ENCODE results near the gene TRIM29. TPM values are rescaled to one million over a fixed set of nuclear protein-coding genes. Genes with fewer than 3 reads are reported as not detected.

Gene TRIM29, protein sequence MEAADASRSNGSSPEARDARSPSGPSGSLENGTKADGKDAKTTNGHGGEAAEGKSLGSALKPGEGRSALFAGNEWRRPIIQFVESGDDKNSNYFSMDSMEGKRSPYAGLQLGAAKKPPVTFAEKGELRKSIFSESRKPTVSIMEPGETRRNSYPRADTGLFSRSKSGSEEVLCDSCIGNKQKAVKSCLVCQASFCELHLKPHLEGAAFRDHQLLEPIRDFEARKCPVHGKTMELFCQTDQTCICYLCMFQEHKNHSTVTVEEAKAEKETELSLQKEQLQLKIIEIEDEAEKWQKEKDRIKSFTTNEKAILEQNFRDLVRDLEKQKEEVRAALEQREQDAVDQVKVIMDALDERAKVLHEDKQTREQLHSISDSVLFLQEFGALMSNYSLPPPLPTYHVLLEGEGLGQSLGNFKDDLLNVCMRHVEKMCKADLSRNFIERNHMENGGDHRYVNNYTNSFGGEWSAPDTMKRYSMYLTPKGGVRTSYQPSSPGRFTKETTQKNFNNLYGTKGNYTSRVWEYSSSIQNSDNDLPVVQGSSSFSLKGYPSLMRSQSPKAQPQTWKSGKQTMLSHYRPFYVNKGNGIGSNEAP
- not detected in 2 replicates for total RNA-seq (2014; rRNA removed; shearing (Covaris generic); ENCODE audit: low replicate concordance)

DNA sequence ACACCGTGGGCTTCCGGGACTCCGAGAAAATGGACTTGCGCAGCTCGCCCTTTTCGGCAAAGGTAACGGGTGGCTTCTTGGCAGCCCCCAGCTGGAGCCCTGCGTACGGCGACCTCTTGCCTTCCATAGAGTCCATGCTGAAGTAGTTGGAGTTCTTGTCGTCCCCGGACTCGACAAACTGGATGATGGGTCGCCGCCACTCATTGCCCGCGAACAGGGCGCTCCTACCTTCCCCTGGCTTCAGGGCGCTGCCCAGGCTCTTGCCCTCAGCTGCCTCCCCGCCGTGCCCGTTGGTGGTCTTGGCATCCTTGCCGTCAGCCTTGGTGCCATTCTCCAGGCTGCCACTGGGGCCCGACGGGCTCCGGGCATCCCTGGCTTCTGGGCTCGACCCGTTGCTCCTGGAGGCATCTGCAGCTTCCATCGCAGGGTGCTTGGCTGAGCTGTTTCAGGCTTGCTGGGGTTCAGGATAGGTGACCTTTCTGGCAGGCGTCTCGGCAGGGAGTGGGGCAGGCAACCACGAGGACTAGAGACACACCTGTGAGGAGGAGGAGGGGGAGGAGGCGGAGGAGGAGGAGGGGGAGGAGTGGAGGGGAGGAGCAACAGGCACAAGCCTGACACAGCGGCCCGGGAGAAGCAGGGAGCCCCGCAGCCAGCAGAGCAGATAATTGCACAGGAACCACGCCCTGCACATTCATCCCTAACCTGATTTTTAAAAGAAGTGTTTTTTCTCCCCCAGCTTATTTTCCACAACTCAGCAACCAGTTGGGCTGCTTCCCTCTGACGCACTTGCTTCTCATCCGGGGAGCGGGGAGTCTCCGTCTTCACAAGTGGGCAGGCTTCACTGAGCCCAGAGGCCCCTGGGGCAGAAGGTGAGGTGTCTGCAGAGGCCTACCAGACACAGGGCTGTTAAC is at the start of gene TRIM29:
TRIM29 (minus strand) TSS at position 503 of the 911 bp plus-strand sequence; CDS start at position 421, 82 bp downstream.
- Histone ChIP-seq H2AFZ (ENCODE audit: low read length) (no peak within 1 kb of the TSS), H3K27ac (ENCODE audit: low read length) (no peak within 1 kb of the TSS), H3K9me3 (ENCODE audit: low read length) (no peaks in the 10 kb centered on the region), H3K36me3 (ENCODE audit: insufficient read depth, low read length) (no peaks in the 10 kb centered on the region), H3K4me3 (ENCODE audit: low read length) (no peak within 1 kb of the TSS), H3K9me2 (replicated peaks; ENCODE audit: insufficient read depth, low read length) (no peaks in the 10 kb centered on the region), H3K9ac (ENCODE audit: low read length) (no peak within 1 kb of the TSS), H3K27me3 (ENCODE audit: low read length) (no peaks in the 10 kb centered on the region), H3K4me2 (ENCODE audit: low read depth, low read length, poor library complexity, severe bottlenecking) (no peak within 1 kb of the TSS), H3K4me1 (ENCODE audit: low read length) (no peaks in the 10 kb centered on the region), H4K20me1 (ENCODE audit: insufficient read depth, low read depth, low read length) (no peaks in the 10 kb centered on the region), H3K79me2 (ENCODE audit: low read length) (no peaks in the 10 kb centered on the region)
- DNase-seq, result no peak

DNA sequence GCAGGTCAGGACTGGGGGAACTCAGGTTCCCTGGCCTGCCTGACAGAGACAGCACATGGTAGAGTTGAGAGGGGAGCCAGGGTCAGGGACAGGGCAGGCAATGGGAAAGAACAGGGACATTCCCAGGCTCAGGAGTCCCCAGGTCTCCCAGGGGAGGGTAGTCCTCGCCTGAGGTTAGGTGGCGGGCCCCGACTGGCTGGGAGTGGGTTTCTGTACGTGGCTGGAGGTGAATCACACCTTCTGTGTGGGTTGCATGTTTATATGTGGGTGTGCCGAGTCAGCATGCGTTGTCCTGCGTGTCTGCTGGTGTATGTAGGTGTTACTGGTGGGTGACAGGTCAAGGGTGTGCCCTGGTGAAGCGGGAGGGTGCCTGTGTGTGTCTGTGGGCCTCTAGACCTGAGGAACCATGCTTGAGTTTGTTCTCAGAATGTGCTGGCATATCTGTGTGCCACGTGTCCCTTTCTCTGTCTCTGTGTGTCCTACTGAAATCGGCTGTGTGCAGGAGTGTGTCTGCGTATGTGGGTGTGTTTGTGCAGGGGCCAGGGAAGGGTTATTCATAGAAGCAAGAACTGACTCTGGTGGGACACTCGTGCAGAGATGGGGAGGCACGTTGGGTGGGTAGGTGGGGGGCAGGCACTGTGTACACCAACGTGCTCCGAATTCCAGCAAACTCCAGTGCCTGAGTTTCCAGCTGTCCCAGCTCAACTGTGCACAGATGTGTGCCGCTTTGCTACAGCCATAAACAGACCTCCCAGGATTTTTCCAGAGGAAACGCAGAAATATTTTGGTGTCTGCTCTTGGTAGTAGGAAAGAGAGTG is 49.1 kb upstream of the TRIM29 start:
- Histone ChIP-seq H3K27me3 (ENCODE audit: low read length) (no peaks in the 10 kb centered on the region), H3K79me2 (ENCODE audit: low read length) (no peaks in the 10 kb centered on the region), H3K27ac (ENCODE audit: low read length) (no peak overlapping the region), H3K4me1 (ENCODE audit: low read length) (no peaks in the 10 kb centered on the region), H3K36me3 (ENCODE audit: insufficient read depth, low read length) (no peaks in the 10 kb centered on the region), H2AFZ (ENCODE audit: low read length) (no peak overlapping the region), H3K4me2 (ENCODE audit: low read depth, low read length, poor library complexity, severe bottlenecking) (no peak overlapping the region), H3K9me2 (replicated peaks; ENCODE audit: insufficient read depth, low read length) (no peaks in the 10 kb centered on the region), H3K9me3 (ENCODE audit: low read length) (no peaks in the 10 kb centered on the region), H3K9ac (ENCODE audit: low read length) (no peak overlapping the region), H4K20me1 (ENCODE audit: insufficient read depth, low read depth, low read length) (no peaks in the 10 kb centered on the region), H3K4me3 (ENCODE audit: low read length) (no peak overlapping the region)
- DNase-seq, result no peak

DNA sequence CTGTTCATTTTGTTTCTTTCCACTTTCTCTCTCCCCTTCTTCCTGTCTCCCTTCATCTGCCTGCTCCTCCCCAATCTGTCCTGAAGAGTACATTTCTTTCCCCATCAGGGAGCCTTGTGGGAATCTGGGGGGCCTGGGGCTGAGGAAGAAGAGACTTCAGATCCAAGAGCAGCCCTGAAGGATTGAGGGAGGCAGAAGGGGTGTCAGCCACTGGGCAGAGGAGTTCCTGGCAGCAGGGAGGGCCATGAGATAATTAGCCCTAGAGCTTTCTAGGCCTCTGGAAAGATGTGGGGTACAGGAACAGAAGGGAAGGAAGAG is 48.5 kb upstream of the TRIM29 start:
- Histone ChIP-seq H3K9ac (ENCODE audit: low read length) (no peak overlapping the region), H3K4me3 (ENCODE audit: low read length) (no peak overlapping the region), H3K27me3 (ENCODE audit: low read length) (no peaks in the 10 kb centered on the region), H3K4me2 (ENCODE audit: low read depth, low read length, poor library complexity, severe bottlenecking) (no peak overlapping the region), H4K20me1 (ENCODE audit: insufficient read depth, low read depth, low read length) (no peaks in the 10 kb centered on the region), H3K79me2 (ENCODE audit: low read length) (no peaks in the 10 kb centered on the region), H3K36me3 (ENCODE audit: insufficient read depth, low read length) (no peaks in the 10 kb centered on the region), H3K27ac (ENCODE audit: low read length) (no peak overlapping the region), H3K9me3 (ENCODE audit: low read length) (no peaks in the 10 kb centered on the region), H2AFZ (ENCODE audit: low read length) (no peak overlapping the region), H3K4me1 (ENCODE audit: low read length) (no peaks in the 10 kb centered on the region), H3K9me2 (replicated peaks; ENCODE audit: insufficient read depth, low read length) (no peaks in the 10 kb centered on the region)
- no peak for DNase-seq

DNA sequence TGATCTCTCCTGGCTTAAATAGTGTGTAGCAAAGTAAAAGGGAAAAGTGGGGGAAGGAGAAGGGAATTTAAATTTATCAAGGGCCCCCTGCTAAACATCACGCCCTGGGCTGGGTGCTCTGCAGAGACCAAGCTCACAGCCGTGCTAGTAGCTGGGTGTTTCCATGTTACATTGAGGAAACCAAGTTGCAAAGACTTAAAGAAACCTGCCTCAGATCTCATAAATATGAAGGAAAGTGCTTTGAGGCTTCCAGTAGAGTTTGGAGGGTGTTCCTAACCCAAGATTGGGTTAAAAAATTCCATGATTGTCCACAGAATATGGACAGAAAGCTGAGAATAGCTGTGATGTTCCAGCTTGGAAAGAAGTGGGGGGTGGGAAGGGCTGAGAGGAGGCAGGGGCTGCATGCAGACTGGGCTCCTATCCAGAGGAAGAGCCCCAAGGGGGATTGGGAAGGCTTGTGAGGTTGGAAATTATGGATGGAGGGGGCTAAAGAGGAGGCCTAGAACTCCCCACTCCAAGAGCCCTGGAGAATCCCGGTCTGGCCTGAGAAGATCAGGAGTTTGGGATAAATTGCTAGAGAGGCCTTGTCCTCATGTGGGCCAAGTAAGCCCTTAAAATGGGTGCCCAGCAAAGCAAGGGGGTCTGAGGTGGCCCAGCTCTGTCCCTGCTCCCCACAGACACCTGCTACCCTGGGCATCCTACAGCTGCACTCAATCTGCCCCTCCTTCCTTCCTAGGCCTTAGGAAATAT is 48.0 kb upstream of the TRIM29 start:
- Histone ChIP-seq H3K4me2 (ENCODE audit: low read depth, low read length, poor library complexity, severe bottlenecking) (no peak overlapping the region), H3K9ac (ENCODE audit: low read length) (no peak overlapping the region), H3K4me1 (ENCODE audit: low read length) (no peaks in the 10 kb centered on the region)

DNA sequence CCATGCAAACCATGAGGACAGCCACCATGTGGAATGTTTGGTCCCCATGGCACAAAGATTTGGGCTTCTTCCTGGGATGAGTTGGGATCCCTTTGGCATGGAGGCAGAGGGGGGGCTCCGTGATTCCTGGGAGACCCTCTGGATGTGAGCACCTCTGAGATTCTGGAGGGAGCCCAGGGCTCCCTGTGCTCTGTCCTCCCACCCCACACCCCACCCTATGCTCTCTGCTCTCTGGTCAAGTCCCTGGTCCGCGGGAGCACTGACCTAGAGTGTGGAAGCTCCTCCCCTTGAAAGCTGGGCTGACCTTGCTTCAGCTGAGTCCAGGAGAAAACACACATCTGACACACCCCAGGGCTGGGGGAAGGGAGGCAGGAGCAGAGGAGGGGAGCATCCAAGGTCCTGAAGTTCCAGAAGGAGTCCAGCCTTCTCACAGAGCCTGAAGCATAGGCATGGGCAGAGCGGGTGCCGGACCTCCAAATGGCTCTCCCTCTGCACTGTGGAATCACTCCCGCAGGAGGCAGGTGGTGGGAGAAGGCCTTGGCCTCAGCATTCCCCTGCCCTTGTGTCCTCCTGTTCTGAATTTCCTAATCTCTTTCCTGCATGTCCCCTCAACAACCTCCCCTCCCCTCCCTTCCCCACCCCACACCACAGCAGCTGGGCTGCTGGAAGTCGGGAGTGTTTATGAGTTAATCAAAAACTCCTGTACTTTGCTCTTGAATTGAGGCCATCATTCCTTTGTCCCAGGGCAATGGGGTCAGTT is 47.2 kb upstream of the TRIM29 start:
- Histone ChIP-seq H2AFZ (ENCODE audit: low read length) (no peak overlapping the region), H3K4me2 (ENCODE audit: low read depth, low read length, poor library complexity, severe bottlenecking) (no peak overlapping the region), H3K27ac (ENCODE audit: low read length) (no peak overlapping the region), H3K9me3 (ENCODE audit: low read length) (no peaks in the 10 kb centered on the region), H3K79me2 (ENCODE audit: low read length) (no peaks in the 10 kb centered on the region), H3K27me3 (ENCODE audit: low read length) (no peaks in the 10 kb centered on the region), H3K36me3 (ENCODE audit: insufficient read depth, low read length) (no peaks in the 10 kb centered on the region), H3K4me1 (ENCODE audit: low read length) (no peaks in the 10 kb centered on the region), H3K4me3 (ENCODE audit: low read length) (no peak overlapping the region), H3K9me2 (replicated peaks; ENCODE audit: insufficient read depth, low read length) (no peaks in the 10 kb centered on the region), H4K20me1 (ENCODE audit: insufficient read depth, low read depth, low read length) (no peaks in the 10 kb centered on the region), H3K9ac (ENCODE audit: low read length) (no peak overlapping the region)
- no peak for DNase-seq

More for the DNA sequence above, 48.0 kb upstream of the TRIM29 start:
- Histone ChIP-seq H3K27ac (ENCODE audit: low read length) (no peak overlapping the region), H3K4me3 (ENCODE audit: low read length) (no peak overlapping the region), H3K27me3 (ENCODE audit: low read length) (no peaks in the 10 kb centered on the region), H3K9me2 (replicated peaks; ENCODE audit: insufficient read depth, low read length) (no peaks in the 10 kb centered on the region), H4K20me1 (ENCODE audit: insufficient read depth, low read depth, low read length) (no peaks in the 10 kb centered on the region), H3K79me2 (ENCODE audit: low read length) (no peaks in the 10 kb centered on the region), H3K9me3 (ENCODE audit: low read length) (no peaks in the 10 kb centered on the region), H3K36me3 (ENCODE audit: insufficient read depth, low read length) (no peaks in the 10 kb centered on the region), H2AFZ (ENCODE audit: low read length) (no peak overlapping the region)
- DNase-seq, result no peak

DNA sequence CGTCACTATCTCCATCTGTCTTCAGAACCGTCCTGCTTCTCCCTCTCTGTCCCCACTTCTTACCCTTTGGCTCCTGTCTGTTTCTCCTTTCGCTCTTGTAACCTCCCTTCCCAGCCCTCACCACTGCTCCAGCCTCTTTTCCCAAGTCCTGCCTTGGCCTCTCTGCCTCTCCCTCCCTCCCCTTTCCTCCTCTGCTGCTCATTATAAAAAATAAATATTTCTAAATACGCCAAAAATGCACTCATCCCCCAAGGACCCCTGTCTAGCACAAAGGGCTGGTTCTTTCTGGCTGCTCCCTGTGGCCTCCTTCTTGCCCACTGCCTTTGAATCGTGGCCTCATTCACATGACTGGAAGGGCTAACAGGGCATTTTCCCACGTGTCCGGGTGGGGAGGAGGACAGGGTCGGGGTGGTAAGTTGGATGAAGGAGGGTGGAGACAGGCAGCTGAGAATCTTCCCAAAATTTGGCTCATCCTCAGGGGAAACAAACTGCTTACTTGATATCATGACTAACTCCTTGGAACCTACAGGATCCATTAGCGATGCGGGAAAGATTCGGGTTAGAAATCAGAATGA is 46.5 kb upstream of the TRIM29 start:
- Histone ChIP-seq H3K27ac (ENCODE audit: low read length) (no peak overlapping the region), H3K9ac (ENCODE audit: low read length) (no peak overlapping the region), H2AFZ (ENCODE audit: low read length) (no peak overlapping the region), H3K4me2 (ENCODE audit: low read depth, low read length, poor library complexity, severe bottlenecking) (no peak overlapping the region), H3K79me2 (ENCODE audit: low read length) (no peaks in the 10 kb centered on the region), H3K9me3 (ENCODE audit: low read length) (no peaks in the 10 kb centered on the region), H3K4me3 (ENCODE audit: low read length) (no peak overlapping the region), H3K9me2 (replicated peaks; ENCODE audit: insufficient read depth, low read length) (no peaks in the 10 kb centered on the region), H3K36me3 (ENCODE audit: insufficient read depth, low read length) (no peaks in the 10 kb centered on the region), H3K27me3 (ENCODE audit: low read length) (no peaks in the 10 kb centered on the region), H4K20me1 (ENCODE audit: insufficient read depth, low read depth, low read length) (no peaks in the 10 kb centered on the region), H3K4me1 (ENCODE audit: low read length) (no peaks in the 10 kb centered on the region)
- DNase-seq, result no peak

DNA sequence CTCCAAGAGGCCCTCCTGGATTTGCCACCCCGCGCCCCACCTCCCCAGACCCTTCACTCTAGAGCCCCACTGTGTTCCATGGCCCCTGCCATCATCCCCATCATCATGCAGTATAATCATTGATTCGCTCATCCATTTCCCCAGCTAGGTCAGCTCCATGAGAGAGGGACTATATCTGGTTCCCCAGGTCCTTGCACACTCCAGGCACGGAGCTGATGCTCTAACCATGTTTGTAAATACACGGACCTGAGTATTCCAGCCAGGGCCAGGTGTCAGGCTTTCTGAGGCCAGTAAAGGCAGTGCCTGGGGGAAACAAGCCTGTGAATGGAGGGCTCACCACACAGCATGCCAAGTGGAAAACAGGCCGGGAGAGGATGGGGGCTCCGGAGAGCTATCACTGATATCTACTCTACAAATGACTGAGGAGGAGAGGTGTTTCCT is 45.8 kb upstream of the TRIM29 start:
- Histone ChIP-seq H3K4me2 (ENCODE audit: low read depth, low read length, poor library complexity, severe bottlenecking) (no peak overlapping the region), H3K27me3 (ENCODE audit: low read length) (no peaks in the 10 kb centered on the region), H3K4me1 (ENCODE audit: low read length) (no peaks in the 10 kb centered on the region), H2AFZ (ENCODE audit: low read length) (no peak overlapping the region), H3K9ac (ENCODE audit: low read length) (no peak overlapping the region), H3K4me3 (ENCODE audit: low read length) (no peak overlapping the region), H3K36me3 (ENCODE audit: insufficient read depth, low read length) (no peaks in the 10 kb centered on the region), H3K79me2 (ENCODE audit: low read length) (no peaks in the 10 kb centered on the region), H4K20me1 (ENCODE audit: insufficient read depth, low read depth, low read length) (no peaks in the 10 kb centered on the region), H3K9me2 (replicated peaks; ENCODE audit: insufficient read depth, low read length) (no peaks in the 10 kb centered on the region), H3K27ac (ENCODE audit: low read length) (no peak overlapping the region), H3K9me3 (ENCODE audit: low read length) (no peaks in the 10 kb centered on the region)
- DNase-seq, result no peak

Data from Karpas-422 (cell line).